GM20000 (cell line): ENCODE measurements around the gene ANKMY1.

Experiments used
- DNase-seq: peaks from one replicate; pipeline ENCODE4 v3.0.0; 2012; ENCODE audit warnings: low spot score
- CTCF ChIP-seq: IDR thresholded peaks from 2 replicates; pipeline ENCODE4 v1.5.1; 2012; ENCODE audit warnings: mild to moderate bottlenecking, control low read depth; ENCODE audit errors: extremely low read depth, missing control alignments

ANKMY1 gene

GRCh38 chr2:240438810-240439697 is 118.7 kb downstream of the ANKMY1 start:
- no peak for TF ChIP-seq CTCF
- no peak for DNase-seq

DNA sequence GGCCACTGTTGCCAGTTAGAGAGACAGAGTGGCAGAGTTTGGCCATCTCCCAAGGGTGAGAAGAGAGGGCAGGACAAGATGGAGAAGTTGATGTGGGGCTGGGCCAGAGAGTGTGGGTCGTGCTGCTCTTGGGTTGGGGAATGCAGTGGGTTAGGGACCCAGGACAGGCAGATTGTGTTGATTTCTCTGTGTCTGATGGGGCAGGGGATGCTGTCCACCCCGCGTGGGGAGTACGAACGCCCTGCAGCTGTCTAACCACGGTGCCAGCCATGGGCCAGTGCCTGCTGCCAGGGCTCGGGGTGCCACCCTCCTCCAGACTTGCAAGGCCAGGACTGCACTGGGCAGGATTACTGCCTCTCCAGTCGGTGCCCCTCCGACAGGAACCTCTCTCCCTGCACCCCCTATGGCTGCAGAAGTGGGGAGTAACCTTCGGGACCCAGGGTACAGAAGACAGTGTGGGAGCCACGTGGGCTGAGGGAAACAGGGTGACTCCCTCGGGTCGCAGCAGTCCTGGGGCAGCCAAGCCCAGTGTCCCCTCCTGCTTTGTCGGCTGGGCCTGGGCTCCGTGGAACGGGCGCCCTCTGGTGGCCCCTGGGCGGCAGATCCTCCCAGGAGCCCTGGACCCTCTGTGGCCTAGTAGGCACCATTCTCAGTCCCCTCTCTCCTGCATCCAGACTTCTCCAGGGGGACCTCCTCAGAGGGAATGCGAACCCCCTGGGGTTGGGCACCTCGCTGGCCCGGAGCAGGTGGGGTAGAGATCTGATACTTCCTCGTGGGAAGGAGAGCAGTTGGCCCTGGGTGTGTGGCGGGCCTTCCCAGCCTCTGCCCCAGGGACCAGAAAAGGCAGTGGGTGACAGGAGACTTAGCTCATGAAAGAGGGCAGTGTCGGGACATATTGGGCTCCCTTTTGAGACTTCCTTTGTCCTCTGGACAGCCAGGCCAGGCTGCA is 119.7 kb downstream of the ANKMY1 start:
- DNase-seq, result peak; percentile 91
- peak; percentile 92 for TF ChIP-seq CTCF

- no peak for DNase-seq
- no peak for TF ChIP-seq CTCF
These were observed 120.3 kb downstream of the ANKMY1 start for GRCh38 chr2:240437551-240437860.

GRCh38 chr2:240436683-240437550 is 120.9 kb downstream of the ANKMY1 start:
- no peak for TF ChIP-seq CTCF
- DNase-seq, result no peak

DNA sequence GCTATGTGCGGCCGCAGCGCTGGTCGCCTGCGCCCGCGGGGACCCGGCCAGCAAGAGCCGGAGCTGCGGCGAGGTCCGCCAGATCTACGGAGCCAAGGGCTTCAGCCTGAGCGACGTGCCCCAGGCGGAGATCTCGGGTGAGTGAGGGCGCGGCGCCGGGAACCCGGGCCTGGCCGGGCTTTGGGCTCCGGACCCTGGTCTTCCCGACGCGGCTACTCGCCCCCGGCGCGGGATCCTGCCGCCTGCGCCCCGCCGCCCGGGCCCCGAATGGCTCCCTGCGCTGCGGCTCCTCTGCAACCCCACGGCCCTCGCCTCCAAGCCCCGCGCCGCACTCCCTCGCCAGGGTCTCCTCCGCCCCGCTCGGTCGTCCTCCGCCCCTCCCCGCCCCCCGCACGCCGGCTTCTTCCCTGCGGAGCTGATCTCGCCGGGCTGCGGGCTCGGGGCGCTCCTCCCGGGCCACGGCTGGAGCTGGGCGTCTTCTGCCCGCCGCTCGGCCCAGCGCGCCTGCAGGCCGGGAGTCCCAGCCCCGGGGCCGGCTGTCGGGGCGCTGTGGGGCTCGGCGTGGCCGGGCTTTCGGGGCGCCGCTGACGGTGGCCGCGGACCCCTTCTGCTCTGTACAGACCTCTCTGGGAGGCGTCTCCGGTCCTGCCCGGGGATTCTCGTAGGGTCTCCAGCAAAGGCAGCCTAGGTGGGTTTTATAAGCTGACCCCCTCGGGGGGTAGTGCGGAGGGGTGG is 121.7 kb downstream of the ANKMY1 start:
- no peak for TF ChIP-seq CTCF
- DNase-seq, result peak; percentile 49

DNA sequence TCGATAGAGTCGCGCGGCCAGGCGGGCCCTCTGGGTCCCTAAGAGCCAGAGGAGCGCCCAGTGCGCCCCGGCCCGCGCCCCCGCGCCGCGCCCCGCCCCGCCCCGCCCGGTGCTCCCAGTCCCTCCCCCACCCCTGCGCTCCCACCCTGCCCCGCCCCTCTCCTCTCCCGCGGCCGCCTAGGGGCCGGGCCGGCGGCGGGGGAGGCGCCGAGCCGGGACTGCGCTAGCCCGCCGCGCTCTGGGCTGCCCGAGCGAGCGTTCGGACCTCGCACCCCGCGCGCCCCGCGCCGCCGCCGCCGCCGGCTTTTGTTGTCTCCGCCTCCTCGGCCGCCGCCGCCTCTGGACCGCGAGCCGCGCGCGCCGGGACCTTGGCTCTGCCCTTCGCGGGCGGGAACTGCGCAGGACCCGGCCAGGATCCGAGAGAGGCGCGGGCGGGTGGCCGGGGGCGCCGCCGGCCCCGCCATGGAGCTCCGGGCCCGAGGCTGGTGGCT is 122.3 kb downstream of the ANKMY1 start, which contains the start of gene GPC1:
TSS of gene GPC1 (plus strand) at position 207 of the 491 bp plus-strand sequence. CDS start at position 463, 256 bp downstream.
- peak; percentile 91 for DNase-seq
- TF ChIP-seq CTCF, result no peak
